ENCODE data around the gene GSG1. TPM values are rescaled to one million over a fixed set of nuclear protein-coding genes. Genes with fewer than 3 reads are reported as not detected.

The GSG1 gene
- total and polyA plus RNA-seq, 2 donors (not counting 3 experiments of a cell fraction or from before 2014, with no cell fraction given) = not detected

- Histone ChIP-seq H3K9me1 (replicated peaks; ENCODE audit: control insufficient read depth, extremely low read depth, insufficient read depth, low read length) (no peaks in the 10 kb centered on the region), H3K9ac (replicated peaks; ENCODE audit: extremely low read depth, insufficient read depth, low read length) (no peak overlapping the region), H3K79me2 (ENCODE audit: control insufficient read depth, insufficient read depth, low read length) (no peaks in the 10 kb centered on the region), H3K27me3 (ENCODE audit: control insufficient read depth in 2 of 2, insufficient read depth in 2 of 2, low read length in 2 of 2) (no peaks in the 10 kb centered on the region), H3K4me1 (ENCODE audit: control insufficient read depth, extremely low read depth, insufficient read depth, low read length) (peaks cover 25% of the 10 kb centered on the region), H3K36me3 (ENCODE audit: control insufficient read depth in 2 of 2, extremely low read depth in 1 of 2, insufficient read depth in 2 of 2, low read length in 2 of 2) (no peaks in the 10 kb centered on the region), H3K9me3 (replicated peaks; ENCODE audit: control insufficient read depth, insufficient read depth, low read length) (no peaks in the 10 kb centered on the region), H3K27ac (ENCODE audit: insufficient read depth, low read depth, low read length) (no peak overlapping the region), H3K4me2 (ENCODE audit: insufficient read depth, low read length) (no peak overlapping the region), H2AFZ (ENCODE audit: low read depth, low read length) (no peak overlapping the region), H4K20me1 (replicated peaks; ENCODE audit: control insufficient read depth, extremely low read depth, insufficient read depth, low read length) (no peaks in the 10 kb centered on the region), H3K4me3 (replicated peaks in 1 of 3; ENCODE audit: insufficient read depth in 1 of 3, low read depth in 1 of 3, low read length in 3 of 3) (no peak overlapping the region)
- intact Hi-C loops (cut with micrococcal nuclease) (no loop called here), dilution Hi-C loops (cut with MboI; ENCODE audit: extremely low pct_ligation_motif_present, low sequenced_read_pairs) (no loop called here)
- ChIA-PET POLR2A (no interaction called here), CTCF (interaction anchor here (4.4 kb wide), 1 partner anchor 12 kb away, joined by 18 read pairs; no protein-coding TSS in a partner anchor)
- no TSS peak for BruUV-seq (replicated peaks)
- FAIRE-seq (no peak), DNase-seq (ENCODE audit: low read depth, low spot score) (no peak)
- TF ChIP-seq, protein P1, sequence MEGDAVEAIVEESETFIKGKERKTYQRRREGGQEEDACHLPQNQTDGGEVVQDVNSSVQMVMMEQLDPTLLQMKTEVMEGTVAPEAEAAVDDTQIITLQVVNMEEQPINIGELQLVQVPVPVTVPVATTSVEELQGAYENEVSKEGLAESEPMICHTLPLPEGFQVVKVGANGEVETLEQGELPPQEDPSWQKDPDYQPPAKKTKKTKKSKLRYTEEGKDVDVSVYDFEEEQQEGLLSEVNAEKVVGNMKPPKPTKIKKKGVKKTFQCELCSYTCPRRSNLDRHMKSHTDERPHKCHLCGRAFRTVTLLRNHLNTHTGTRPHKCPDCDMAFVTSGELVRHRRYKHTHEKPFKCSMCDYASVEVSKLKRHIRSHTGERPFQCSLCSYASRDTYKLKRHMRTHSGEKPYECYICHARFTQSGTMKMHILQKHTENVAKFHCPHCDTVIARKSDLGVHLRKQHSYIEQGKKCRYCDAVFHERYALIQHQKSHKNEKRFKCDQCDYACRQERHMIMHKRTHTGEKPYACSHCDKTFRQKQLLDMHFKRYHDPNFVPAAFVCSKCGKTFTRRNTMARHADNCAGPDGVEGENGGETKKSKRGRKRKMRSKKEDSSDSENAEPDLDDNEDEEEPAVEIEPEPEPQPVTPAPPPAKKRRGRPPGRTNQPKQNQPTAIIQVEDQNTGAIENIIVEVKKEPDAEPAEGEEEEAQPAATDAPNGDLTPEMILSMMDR (IDR thresholded peaks at IDR 0.05; ENCODE audit: extremely low read depth in 1 of 2, insufficient read depth in 1 of 2, low read depth in 1 of 2, low read length in 2 of 2) = no peak
- no peak for TF ChIP-seq FOS (IDR thresholded peaks at IDR 0.05; ENCODE audit: borderline replicate concordance, insufficient read depth, low read length)
- no peak for TF ChIP-seq EZH2 (IDR thresholded peaks at IDR 0.05; ENCODE audit: borderline replicate concordance, low read depth, low read length, severe bottlenecking)
- TF ChIP-seq POLR2A (IDR thresholded peaks at IDR 0.05; ENCODE audit: low read depth, low read length) = no peak
- TF ChIP-seq JUN (IDR thresholded peaks at IDR 0.05; ENCODE audit: borderline replicate concordance, insufficient read depth, insufficient read length, low read depth) = no peak
- no peak for TF ChIP-seq MAX (IDR thresholded peaks at IDR 0.05; ENCODE audit: insufficient read depth, insufficient read length)
- no peak for TF ChIP-seq MYC (IDR thresholded peaks at IDR 0.05; ENCODE audit: low read depth, low read length)
- TF ChIP-seq POLR2AphosphoS5 (IDR thresholded peaks at IDR 0.05; ENCODE audit: insufficient read depth, low read depth, low read length) = no peak
- no peak for TF ChIP-seq GATA2 (IDR thresholded peaks at IDR 0.05; ENCODE audit: insufficient read depth, insufficient read length, low read depth, low read length)
These were observed 9.5 kb upstream of the GSG1 start for GRCh38 chr12:13112968-13113367.

Data from endothelial cell of umbilical vein (primary cell).